GM13977 (cell line): ENCODE measurements around the gene HEATR5A.

Source experiments
- DNase-seq: peaks from one replicate; pipeline ENCODE4 v3.0.0; 2012; ENCODE audit warnings: low spot score
- in situ Hi-C: fragments of 300-500 bp; cut with MboI; formaldehyde crosslinking; loops from one replicate; pipeline ENCODE4 v1.12.0; 2022; ENCODE audit warnings: low sequenced_read_pairs, low pct_unique_long_range_greater_than_20kb, mixed read lengths, inconsistent platforms; ENCODE audit not compliant: unreplicated experiment
- TF ChIP-seq, protein P1 (sequence below): IDR thresholded peaks from 2 replicates; pipeline ENCODE4 v1.5.1; 2012; ENCODE audit warnings: mild to moderate bottlenecking, control low read depth; ENCODE audit not compliant: insufficient read depth; ENCODE audit errors: extremely low read depth, missing control alignments

Gene HEATR5A

DNA sequence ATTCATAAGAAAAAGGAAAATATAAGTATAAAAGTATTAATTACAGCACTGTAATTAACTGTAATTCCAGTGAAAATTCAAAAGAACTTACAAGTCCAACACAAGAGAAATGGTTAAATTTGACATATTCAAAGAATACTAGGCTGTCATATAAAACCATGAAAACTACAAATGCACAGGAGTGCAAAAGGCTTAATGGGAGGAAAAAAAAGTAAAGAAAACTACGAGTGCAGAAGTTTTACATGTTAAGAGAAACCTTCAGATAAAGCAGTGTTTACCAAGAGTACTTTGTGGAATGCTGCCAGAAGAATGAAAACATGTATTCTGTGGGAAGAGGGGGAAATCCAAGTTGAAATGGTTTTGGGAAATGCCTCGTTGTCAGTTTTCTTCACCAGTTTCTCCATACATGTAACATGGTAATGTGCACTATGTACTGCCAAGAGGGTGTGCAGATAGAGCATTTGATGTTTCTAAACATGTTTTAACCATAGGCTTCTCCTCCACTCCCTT, 9.1 kb downstream of the HEATR5A start:
- TF ChIP-seq, protein P1, sequence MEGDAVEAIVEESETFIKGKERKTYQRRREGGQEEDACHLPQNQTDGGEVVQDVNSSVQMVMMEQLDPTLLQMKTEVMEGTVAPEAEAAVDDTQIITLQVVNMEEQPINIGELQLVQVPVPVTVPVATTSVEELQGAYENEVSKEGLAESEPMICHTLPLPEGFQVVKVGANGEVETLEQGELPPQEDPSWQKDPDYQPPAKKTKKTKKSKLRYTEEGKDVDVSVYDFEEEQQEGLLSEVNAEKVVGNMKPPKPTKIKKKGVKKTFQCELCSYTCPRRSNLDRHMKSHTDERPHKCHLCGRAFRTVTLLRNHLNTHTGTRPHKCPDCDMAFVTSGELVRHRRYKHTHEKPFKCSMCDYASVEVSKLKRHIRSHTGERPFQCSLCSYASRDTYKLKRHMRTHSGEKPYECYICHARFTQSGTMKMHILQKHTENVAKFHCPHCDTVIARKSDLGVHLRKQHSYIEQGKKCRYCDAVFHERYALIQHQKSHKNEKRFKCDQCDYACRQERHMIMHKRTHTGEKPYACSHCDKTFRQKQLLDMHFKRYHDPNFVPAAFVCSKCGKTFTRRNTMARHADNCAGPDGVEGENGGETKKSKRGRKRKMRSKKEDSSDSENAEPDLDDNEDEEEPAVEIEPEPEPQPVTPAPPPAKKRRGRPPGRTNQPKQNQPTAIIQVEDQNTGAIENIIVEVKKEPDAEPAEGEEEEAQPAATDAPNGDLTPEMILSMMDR = no peak
- DNase-seq = no peak
- in situ Hi-C loops = no loop called here

DNA sequence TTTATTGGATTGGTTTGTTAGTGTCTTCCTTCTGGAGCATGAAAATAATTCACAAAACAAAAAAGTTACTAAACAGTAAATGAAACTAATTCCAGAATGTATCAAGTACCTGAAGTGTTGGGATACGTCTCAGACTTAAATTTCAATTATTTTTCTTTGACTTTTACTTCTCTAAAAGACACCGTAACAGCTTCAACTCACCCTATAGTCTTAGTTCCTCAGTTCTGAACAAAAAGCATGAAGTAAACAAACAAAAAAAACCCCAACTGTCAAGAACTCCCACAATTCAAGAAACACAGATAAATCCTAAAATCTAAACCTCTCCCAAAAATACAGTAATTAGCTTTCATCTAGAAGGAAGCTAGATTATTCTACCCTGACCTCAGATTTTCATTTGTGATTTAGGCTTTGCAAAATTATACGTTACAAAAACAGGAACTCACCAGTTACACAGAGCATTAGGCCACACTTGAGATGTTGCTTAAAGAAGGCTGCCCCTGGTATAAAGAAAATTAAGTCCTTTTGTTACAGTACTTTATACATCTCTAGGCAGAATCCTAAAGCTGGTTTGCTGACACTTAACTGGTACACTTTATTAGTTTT, 10.2 kb downstream of the HEATR5A start:
- DNase-seq = no peak
- TF ChIP-seq, protein P1 = no peak
- in situ Hi-C loops = no loop called here

DNA sequence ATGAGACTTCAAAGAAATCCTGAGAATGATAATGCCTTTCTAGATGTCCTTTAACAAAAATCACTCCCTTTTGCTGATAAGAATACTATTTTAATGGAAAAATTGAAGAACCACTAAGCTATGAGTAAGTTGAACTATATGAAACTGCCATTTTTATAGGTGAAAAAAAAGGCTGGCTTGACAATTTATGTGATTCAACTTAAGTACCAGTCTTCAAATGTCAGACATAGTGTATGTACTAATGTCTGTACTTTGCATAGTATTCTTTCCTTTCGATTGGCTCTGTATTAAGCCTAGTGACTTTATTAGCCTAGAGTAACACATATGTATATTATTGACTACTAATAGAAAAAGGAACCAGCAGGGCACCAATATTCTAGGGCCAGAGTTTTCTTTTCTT, 11.9 kb downstream of the HEATR5A start:
- TF ChIP-seq, protein P1 = no peak
- no peak for DNase-seq
- in situ Hi-C loops = no loop called here

DNA sequence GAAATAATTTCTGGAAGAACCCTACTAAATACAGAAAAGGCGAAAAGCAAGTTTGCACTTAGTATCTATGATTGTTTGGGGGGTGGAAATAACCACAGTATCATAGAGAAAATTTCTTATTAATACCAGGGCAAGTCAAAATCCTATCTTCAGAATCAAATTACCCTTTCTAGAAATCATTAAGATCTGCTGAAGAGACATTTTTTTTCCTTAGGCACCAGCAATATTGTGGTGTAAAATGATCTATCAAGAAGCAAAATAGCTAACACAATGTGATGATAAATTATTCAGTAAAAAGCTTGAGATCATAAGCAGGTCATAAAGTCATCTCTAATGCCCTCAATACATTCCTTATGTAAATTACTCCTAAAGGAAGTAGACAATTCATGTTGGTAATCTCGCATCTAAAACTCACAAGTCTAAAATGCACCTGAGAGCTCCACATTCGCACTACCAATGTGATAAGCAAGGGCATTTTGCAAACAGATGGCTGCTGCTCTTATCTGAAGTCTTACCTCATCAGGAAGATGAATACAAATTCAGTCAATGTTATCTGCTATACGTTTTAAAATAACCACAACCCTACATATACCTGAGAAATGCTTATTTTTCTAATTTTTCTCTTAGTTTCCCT, 14.6 kb downstream of the HEATR5A start:
- in situ Hi-C loops = no loop called here
- TF ChIP-seq, protein P1 = no peak

DNA sequence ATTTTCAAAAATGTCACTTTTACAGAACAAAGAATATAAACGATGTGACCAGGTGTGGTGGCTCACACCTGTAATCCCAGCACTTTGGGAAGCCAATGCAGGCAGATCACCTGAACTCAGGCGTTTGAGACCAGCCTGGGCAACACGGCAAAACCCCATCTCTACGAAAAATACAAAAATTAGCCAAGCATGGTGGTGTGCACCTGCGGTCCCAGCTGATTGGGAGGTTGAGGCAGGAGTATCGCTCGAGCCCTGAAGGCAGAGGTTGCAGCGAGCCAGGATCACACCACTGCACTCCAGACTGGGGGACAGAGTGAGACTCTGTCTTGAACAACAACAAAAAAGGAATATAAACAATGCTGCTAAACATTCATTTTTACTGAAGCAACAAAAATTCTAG, 15.2 kb downstream of the HEATR5A start:
- no peak for DNase-seq
- in situ Hi-C loops = no loop called here
- TF ChIP-seq, protein P1 = no peak

More for the DNA sequence above, 14.6 kb downstream of the HEATR5A start:
- DNase-seq = no peak

DNA sequence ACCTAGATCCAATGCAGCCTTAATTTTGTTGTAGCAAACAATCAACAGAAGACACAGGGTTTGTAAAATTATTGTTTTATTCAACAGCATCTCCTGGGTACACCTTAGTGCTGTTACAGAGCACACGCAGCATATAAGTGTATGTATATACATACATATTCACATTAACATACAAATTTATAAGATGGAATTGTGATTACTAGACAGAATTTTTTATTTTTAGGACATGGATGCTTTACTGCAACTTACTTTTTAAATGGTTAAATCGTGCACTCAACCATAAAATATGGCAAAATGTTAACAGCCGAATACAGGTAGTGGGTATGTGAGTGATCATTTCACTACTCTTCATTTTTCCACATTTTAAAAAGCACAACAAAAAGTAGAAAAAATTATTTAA, 16.6 kb downstream of the HEATR5A start:
- no peak for DNase-seq
- TF ChIP-seq, protein P1 = no peak
- in situ Hi-C loops = no loop called here
